ENCODE measurements around the gene HS6ST2.

The HS6ST2 gene

GRCh38 chrX:132665676-132666075 lies 292.8 kb downstream of the HS6ST2 start:
- DNase-seq = no peak

GRCh38 chrX:132664273-132664672 lies 294.2 kb downstream of the HS6ST2 start:
- no peak for DNase-seq

- DNase-seq = no peak
These were observed 295.6 kb downstream of the HS6ST2 start for GRCh38 chrX:132662844-132663243.

- DNase-seq = no peak
These were observed 300.6 kb downstream of the HS6ST2 start for GRCh38 chrX:132657876-132658275.

- no peak for DNase-seq
These were observed 305.6 kb downstream of the HS6ST2 start for GRCh38 chrX:132652871-132653270.

GRCh38 chrX:132651421-132652086 lies 306.9 kb downstream of the HS6ST2 start:
- DNase-seq = no peak

- no peak for DNase-seq
These were observed 309.5 kb downstream of the HS6ST2 start for GRCh38 chrX:132648895-132649294.

GRCh38 chrX:132639446-132639845 lies 319.0 kb downstream of the HS6ST2 start:
- no peak for DNase-seq

- no peak for DNase-seq
These were observed 320.1 kb downstream of the HS6ST2 start for GRCh38 chrX:132638313-132638712.

GRCh38 chrX:132636080-132636479 lies 322.3 kb downstream of the HS6ST2 start:
- DNase-seq = no peak

- DNase-seq = no peak
These were observed 323.9 kb downstream of the HS6ST2 start for GRCh38 chrX:132634521-132634920.

GRCh38 chrX:132631579-132632232 lies 326.7 kb downstream of the HS6ST2 start:
- no peak for DNase-seq

- DNase-seq = no peak
These were observed 334.0 kb downstream of the HS6ST2 start for GRCh38 chrX:132624466-132624865.

GRCh38 chrX:132623942-132624341 lies 334.5 kb downstream of the HS6ST2 start:
- DNase-seq = no peak

- DNase-seq = no peak
These were observed 335.1 kb downstream of the HS6ST2 start for GRCh38 chrX:132623300-132623699.

- DNase-seq = no peak
These were observed 336.3 kb downstream of the HS6ST2 start for GRCh38 chrX:132622130-132622529.

GRCh38 chrX:132618810-132619209 lies 339.6 kb downstream of the HS6ST2 start:
- no peak for DNase-seq

GRCh38 chrX:132615391-132616131 lies 342.9 kb downstream of the HS6ST2 start:
- DNase-seq = no peak

- no peak for DNase-seq
These were observed 344.1 kb downstream of the HS6ST2 start for GRCh38 chrX:132614297-132614696.

GRCh38 chrX:132613801-132614200 lies 344.6 kb downstream of the HS6ST2 start:
- DNase-seq = no peak

- DNase-seq = no peak
These were observed 345.4 kb downstream of the HS6ST2 start for GRCh38 chrX:132612821-132613564.

GRCh38 chrX:132610536-132610935 lies 347.9 kb downstream of the HS6ST2 start:
- DNase-seq = no peak

- no peak for DNase-seq
These were observed 349.0 kb downstream of the HS6ST2 start for GRCh38 chrX:132609362-132609848.
